K562 (cell line): Measurements from ENCODE around the gene TTC28. TPM values are rescaled to one million over a fixed set of nuclear protein-coding genes. Genes with fewer than 3 reads are reported as not detected.

ENCODE experiments used
- ATF7 ChIP-seq: fragments of 450-650 bp; IDR thresholded peaks from 2 replicates; pipeline ENCODE4 v1.7.1; 2014; ENCODE audit warnings: mild to moderate bottlenecking, moderate library complexity
- CEBPZ ChIP-seq: fragments of 150-350 bp; IDR thresholded peaks from 2 replicates; pipeline ENCODE4 v1.6.1; 2014; ENCODE audit warnings: low read depth, mild to moderate bottlenecking, low read length, borderline replicate concordance
- FOXO4 ChIP-seq: fragments of 450-650 bp; formaldehyde crosslinking; IDR thresholded peaks from 2 replicates; pipeline ENCODE4 v1.4.0; 2020; ENCODE audit warnings: mild to moderate bottlenecking, moderate library complexity
- HBP1 ChIP-seq: fragments of 450-650 bp; formaldehyde crosslinking; IDR thresholded peaks from 2 replicates; pipeline ENCODE4 v1.4.0; 2022; ENCODE audit warnings: missing genetic modification characterization
- POLR2A ChIP-seq: fragments of 450-650 bp; conservative IDR thresholded peaks from 2 replicates; pipeline ENCODE4 v1.6.1; 2016
- RFX1 ChIP-seq: fragments of 450-650 bp; IDR thresholded peaks from 2 replicates; pipeline ENCODE4 v1.6.1; 2016; ENCODE audit warnings: mild to moderate bottlenecking, moderate library complexity
- SMARCA5 ChIP-seq: fragments of 450-650 bp; IDR thresholded peaks from 2 replicates; pipeline ENCODE4 v1.6.1; 2016
- SRSF7 ChIP-seq: fragments of 200-400 bp; formaldehyde crosslinking; optimal IDR thresholded peaks from 2 replicates; pipeline ENCODE3; 2017; ENCODE audit warnings: mild to moderate bottlenecking, low read depth, low read length
- TRIM28 ChIP-seq: fragments of 450-650 bp; IDR thresholded peaks from 2 replicates; pipeline ENCODE4 v1.6.1; 2017
- ZBTB17 ChIP-seq: fragments of 450-650 bp; formaldehyde crosslinking; IDR thresholded peaks from 2 replicates; pipeline ENCODE4 v1.4.0; 2020; ENCODE audit warnings: mild to moderate bottlenecking
- ZBTB49 ChIP-seq: sonication (generic); formaldehyde crosslinking; IDR thresholded peaks from 2 replicates; pipeline ENCODE4 v1.8.0; 2022; ENCODE audit warnings: missing genetic modification reagents, mild to moderate bottlenecking, borderline replicate concordance
- ZC3H8 ChIP-seq: fragments of 450-650 bp; IDR thresholded peaks from 2 replicates; pipeline ENCODE4 v1.6.1; 2017
- ZNF280B ChIP-seq: fragments of 250-450 bp; sonication (Bioruptor Pico); IDR thresholded peaks from 2 replicates; pipeline ENCODE4 v1.5.1; 2021; ENCODE audit warnings: mild to moderate bottlenecking
- polyA plus RNA-seq, 8 experiments: library from polyadenylated mRNA; depleted of rRNA in 4 of 8; stranded (reverse) in 5 of 8; unstranded in 3 of 8; fragments of >200 nt; fragmentation: Nextera tagmentation in 2 of 8; fragmentation: Illumina TruSeq in 1 of 8; extraction: Ambion mirVana in 2 of 8; extraction: Trizol in 1 of 8; gene quantifications; 2 replicates each; pipeline versions ENCODE4 v1.2.1 to v1.2.3, GENCODE V29; 2011 to 2014; ENCODE audit warnings: inconsistent platforms in 1 of 8, missing spikeins in 1 of 8
- total RNA-seq, 7 experiments: library from RNA; depleted of rRNA in 6 of 7; stranded (reverse); fragments of >200 nt in 6 of 7; fragmentation: Illumina TruSeq in 2 of 7; extraction: Trizol in 2 of 7; gene quantifications; 2 replicates each; pipeline versions ENCODE4 v1.2.1 to v1.2.3, GENCODE V29; 2011 to 2021; ENCODE audit warnings: low replicate concordance in 1 of 7
- TF ChIP-seq, protein P1 (sequence below): sonication (generic); IDR thresholded peaks from 2 replicates; pipeline ENCODE4 v1.6.1; 2016
- TF ChIP-seq, protein P2 (sequence below), 2 experiments: IDR thresholded peaks; 2 replicates each; pipeline ENCODE4 v1.6.1; 2012; ENCODE audit warnings: improper control_type of control experiment in 2 of 2, low read depth in 2 of 2, low read length in 2 of 2, borderline replicate concordance in 1 of 2

TTC28 gene
- total and polyA plus RNA-seq, 9 of the 15 experiments (the other 6 are each of a cell fraction or from before 2014, with no cell fraction given) = 0.22 to 10.7 (median 3.1) TPM

DNA sequence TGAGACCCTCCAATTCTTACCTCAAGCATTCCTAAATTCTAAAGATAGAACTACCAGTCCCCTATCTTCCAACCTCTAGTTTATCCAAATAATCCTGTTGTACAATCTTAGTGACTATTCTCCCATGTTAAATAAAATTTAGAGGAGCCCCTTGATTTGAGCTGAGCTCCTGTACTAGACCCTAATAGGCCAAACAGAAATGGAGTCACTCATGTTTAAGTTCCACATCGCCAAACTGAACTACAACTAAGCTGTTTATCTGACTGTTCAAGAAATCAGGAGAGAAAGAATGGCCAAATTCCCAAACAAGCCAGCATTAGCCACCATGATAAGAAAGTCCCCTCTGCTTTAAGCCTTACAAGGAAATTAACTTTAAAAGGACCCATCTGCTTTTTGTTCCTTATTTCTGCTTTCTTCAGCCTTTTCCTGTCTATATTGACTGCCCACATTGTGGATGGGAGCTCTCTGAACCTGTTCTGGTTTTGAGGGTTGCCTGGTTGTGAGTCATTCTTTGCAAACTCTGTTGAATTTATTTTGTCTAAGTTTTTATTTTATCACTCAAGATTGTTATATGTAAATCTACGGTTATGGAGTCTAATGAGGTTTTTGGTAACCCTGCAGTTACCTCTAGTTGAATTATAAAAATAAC is 90.4 kb downstream of the TTC28 start (continued):
- TF ChIP-seq ZNF280B (CRISPR knock-in tag) (no peak), RFX1 (no peak), POLR2A (no peak), CEBPZ (no peak), ZC3H8 (no peak), HBP1 (CRISPR knock-in tag) (no peak), ZBTB49 (no peak), FOXO4 (CRISPR knock-in tag) (no peak), TRIM28 (no peak), SMARCA5 (no peak), ZBTB17 (no peak), SRSF7 (no peak), ATF7 (no peak)
- TF ChIP-seq, protein P1, sequence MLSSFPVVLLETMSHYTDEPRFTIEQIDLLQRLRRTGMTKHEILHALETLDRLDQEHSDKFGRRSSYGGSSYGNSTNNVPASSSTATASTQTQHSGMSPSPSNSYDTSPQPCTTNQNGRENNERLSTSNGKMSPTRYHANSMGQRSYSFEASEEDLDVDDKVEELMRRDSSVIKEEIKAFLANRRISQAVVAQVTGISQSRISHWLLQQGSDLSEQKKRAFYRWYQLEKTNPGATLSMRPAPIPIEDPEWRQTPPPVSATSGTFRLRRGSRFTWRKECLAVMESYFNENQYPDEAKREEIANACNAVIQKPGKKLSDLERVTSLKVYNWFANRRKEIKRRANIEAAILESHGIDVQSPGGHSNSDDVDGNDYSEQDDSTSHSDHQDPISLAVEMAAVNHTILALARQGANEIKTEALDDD = no peak
- TF ChIP-seq, protein P2, sequence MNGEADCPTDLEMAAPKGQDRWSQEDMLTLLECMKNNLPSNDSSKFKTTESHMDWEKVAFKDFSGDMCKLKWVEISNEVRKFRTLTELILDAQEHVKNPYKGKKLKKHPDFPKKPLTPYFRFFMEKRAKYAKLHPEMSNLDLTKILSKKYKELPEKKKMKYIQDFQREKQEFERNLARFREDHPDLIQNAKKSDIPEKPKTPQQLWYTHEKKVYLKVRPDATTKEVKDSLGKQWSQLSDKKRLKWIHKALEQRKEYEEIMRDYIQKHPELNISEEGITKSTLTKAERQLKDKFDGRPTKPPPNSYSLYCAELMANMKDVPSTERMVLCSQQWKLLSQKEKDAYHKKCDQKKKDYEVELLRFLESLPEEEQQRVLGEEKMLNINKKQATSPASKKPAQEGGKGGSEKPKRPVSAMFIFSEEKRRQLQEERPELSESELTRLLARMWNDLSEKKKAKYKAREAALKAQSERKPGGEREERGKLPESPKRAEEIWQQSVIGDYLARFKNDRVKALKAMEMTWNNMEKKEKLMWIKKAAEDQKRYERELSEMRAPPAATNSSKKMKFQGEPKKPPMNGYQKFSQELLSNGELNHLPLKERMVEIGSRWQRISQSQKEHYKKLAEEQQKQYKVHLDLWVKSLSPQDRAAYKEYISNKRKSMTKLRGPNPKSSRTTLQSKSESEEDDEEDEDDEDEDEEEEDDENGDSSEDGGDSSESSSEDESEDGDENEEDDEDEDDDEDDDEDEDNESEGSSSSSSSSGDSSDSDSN (IDR thresholded peaks at IDR 0.05; ENCODE audit: borderline replicate concordance in 1 of 2, low read depth in 2 of 2, low read length in 2 of 2) = no peak
